ENCODE measurements around the gene DNAJC11.

Gene DNAJC11

GRCh38 chr1:6585081-6585722 is 116.4 kb downstream of the DNAJC11 start:
- H3K4me3 ChIP-seq (ENCODE audit: control insufficient read depth, low read depth, low read length), result no peak overlapping the region
- no peak for DNase-seq (ENCODE audit: low read depth)
- no peak for TF ChIP-seq CTCF (conservative IDR thresholded peaks at IDR 0.05; ENCODE audit: control insufficient read depth, insufficient read depth, low read depth, low read length)
